Activated naive CD4-positive, alpha-beta T cell treated with anti-CD3 and anti-CD28 coated beads, Interleukin-2, amount 50 U/mL, for 24 hours (primary cell): ENCODE results near the gene GHITM.
"Not testable (repeated sequence)": the region's sequence is repeated elsewhere in the genome, so short reads cannot be mapped to it uniquely, and the experiment has no call there.

Experiments
- H3K27ac Mint-ChIP-seq: one replicate; pipeline ENCODE4 v1.8.0; 2021; ENCODE audit warnings: mild to moderate bottlenecking, mixed read lengths
- H3K27me3 Mint-ChIP-seq: one replicate; pipeline ENCODE4 v1.8.0; 2021; ENCODE audit warnings: mixed read lengths
- H3K36me3 Mint-ChIP-seq: one replicate; pipeline ENCODE4 v1.8.0; 2021; ENCODE audit warnings: mixed read lengths
- H3K4me1 Mint-ChIP-seq: one replicate; pipeline ENCODE4 v1.8.0; 2021; ENCODE audit warnings: mixed read lengths
- H3K4me3 Mint-ChIP-seq: one replicate; pipeline ENCODE4 v1.8.0; 2021; ENCODE audit warnings: mild to moderate bottlenecking, mixed read lengths
- H3K9me3 Mint-ChIP-seq: one replicate; pipeline ENCODE4 v1.8.0; 2021; ENCODE audit warnings: mixed read lengths

GHITM gene

DNA sequence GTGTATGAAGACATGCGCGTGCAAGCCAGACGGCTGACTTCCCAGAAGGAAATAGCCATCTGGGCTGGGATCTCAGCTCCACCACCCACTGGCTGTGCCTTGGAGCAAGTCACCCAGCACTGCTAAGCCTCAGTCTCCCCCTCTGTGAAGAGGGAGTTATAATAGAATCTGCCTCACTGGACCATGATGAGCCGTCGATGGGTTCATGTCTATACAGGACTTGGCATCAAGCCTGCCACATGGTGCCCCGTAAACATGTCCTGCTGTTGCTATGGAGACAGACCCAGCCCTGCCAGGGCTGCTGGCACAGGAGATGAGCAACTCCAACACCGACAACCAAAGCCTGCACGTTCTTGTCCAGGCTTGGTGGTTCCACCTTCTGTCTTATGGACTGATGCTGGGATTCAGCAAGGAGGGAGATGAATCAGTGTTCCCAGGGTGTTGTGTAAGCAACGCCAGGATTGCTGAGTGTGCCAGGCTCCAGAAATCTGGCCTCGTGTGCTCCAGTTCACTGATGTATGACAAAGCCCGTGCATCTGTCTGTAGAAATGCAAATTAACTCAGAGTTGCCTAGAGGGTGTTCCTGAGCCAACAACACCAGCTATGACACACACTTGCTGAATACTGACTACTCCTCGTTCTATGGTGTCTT, 39.9 kb downstream of the GHITM start:
- Mint-ChIP-seq H3K9me3 (no peaks in the 10 kb centered on the region), H3K27ac (no peak overlapping the region), H3K4me3 (no peak overlapping the region), H3K4me1 (peaks cover 7% of the 10 kb centered on the region), H3K36me3 (no peaks in the 10 kb centered on the region), H3K27me3 (no peaks in the 10 kb centered on the region)

DNA sequence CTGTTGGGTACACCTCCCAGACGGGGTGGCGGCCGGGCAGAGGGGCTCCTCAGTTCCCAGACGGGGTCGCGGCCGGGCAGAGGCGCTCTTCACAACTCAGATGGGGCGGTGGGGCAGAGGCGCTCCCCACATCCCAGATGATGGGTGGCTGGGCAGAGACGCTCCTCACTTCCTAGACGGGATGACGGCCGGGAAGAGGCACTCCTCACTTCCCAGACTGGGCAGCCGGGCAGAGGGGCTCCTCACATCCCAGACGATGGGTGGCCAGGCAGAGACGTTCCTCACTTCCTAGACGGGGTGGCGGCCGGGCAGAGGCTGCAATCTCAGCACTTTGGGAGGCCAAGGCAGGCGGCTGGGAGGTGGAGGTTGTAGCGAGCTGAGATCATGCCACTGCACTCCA, 41.1 kb downstream of the GHITM start:
- not testable (repeated sequence) for H3K27me3 Mint-ChIP-seq, H3K9me3 Mint-ChIP-seq, H3K4me1 Mint-ChIP-seq, H3K4me3 Mint-ChIP-seq, H3K27ac Mint-ChIP-seq, H3K36me3 Mint-ChIP-seq

DNA sequence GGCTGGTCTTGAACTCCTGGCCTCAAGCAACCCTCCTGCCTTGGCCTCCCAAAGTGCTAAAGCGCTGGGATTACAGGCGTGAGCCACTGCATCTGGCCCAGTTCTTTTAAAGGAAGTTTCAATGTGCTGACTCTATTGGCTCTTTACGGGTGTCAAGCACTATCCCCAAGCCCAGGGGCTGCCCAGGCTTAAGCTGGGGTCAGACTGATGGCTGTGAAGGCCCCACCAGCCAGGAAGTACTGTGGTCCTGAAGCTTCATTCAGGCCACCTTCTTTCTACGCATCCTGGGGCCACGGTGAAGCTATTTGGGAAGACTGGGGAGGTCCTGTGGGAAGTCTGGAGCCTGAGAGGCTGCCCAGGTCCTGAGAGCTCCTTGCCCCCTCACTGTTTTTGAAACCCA, 42.3 kb downstream of the GHITM start:
- Mint-ChIP-seq H3K36me3 (no peaks in the 10 kb centered on the region), H3K27me3 (no peaks in the 10 kb centered on the region), H3K27ac (no peak overlapping the region), H3K9me3 (no peaks in the 10 kb centered on the region), H3K4me1 (peaks cover 4% of the 10 kb centered on the region), H3K4me3 (no peak overlapping the region)

DNA sequence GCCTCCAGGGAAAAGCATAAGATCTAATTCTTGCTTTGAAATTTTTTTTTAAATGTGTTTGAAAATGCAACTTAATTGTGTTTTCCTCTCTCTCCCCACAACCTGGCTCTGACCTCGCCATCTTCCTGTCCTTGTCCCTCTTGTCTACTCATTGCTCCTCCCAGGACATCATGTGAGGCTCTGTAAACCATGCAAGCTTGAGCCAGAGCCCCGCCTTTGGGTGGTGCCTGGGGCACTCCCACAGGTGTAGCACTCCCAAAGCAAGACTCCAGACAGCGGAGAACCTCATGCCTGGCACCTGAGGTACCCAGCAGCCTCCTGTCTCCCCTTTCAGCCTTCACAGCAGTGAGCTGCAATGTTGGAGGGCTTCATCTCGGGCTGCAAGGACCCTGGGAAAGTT, 45.2 kb downstream of the GHITM start:
- Mint-ChIP-seq H3K4me3 (no peak overlapping the region), H3K4me1 (no peaks in the 10 kb centered on the region), H3K27me3 (no peaks in the 10 kb centered on the region)

DNA sequence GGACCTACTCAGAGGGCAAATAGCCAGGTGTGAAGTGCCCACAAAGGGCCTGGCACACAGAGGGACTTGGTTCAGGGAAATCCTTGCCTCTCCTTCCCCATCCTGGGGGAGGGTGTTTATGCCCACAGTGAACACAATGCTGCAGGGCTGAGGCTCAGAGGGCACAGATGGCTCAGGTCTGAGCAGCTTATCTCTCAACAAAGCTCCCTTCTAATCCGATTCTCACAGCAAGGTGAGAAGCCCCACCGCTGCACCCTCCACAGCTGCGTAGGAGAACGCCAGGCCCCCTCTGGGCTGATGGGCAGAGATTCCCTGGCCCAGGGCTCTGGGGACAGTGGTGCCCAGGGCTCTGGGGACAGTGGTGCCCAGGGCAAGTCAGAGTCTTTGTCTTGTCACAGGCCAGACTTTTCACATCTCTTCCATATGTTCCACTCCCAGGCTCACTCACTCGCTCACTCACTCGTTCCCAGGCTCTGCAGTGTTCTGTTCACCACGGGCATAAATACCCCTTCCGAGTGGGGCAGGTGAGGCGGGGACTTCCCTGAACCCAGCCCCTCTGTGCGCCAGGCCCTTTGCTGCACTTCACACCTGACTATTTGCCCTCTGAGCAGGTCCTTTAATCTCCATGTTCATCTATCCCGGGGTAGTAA, 46.3 kb downstream of the GHITM start:
- H3K4me1 Mint-ChIP-seq = peaks cover 5% of the 10 kb centered on the region
- H3K27me3 Mint-ChIP-seq = no peaks in the 10 kb centered on the region
- H3K27ac Mint-ChIP-seq = no peak overlapping the region
- no peak overlapping the region for H3K4me3 Mint-ChIP-seq
- H3K36me3 Mint-ChIP-seq = no peaks in the 10 kb centered on the region
- H3K9me3 Mint-ChIP-seq = no peaks in the 10 kb centered on the region

More for the DNA sequence above, 45.2 kb downstream of the GHITM start:
- H3K9me3 Mint-ChIP-seq = no peaks in the 10 kb centered on the region
- H3K36me3 Mint-ChIP-seq = no peaks in the 10 kb centered on the region
- no peak overlapping the region for H3K27ac Mint-ChIP-seq

DNA sequence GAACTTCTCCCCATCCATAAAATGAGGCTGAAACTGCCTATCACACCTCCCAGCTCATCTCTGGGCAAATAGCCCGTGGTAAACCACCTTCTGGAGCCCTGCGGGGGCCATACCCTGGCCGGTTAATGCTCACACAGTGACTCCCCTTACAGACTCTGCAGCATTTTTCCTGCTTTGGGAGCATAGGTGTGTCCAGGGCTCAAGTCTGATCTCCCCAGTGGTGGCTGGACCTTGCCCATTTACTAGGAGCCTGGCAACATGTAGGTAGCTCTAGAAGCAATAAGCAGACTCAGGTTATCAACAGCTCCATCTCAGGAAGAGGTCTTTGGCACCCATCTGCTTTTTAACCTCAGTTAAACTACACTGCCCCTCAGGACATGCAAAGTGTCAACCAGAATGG, 49.5 kb downstream of the GHITM start:
- Mint-ChIP-seq H3K4me1 (peaks cover 13% of the 10 kb centered on the region), H3K4me3 (no peak overlapping the region), H3K27ac (no peak overlapping the region), H3K9me3 (no peaks in the 10 kb centered on the region), H3K36me3 (no peaks in the 10 kb centered on the region), H3K27me3 (peaks cover 2% of the 10 kb centered on the region)

DNA sequence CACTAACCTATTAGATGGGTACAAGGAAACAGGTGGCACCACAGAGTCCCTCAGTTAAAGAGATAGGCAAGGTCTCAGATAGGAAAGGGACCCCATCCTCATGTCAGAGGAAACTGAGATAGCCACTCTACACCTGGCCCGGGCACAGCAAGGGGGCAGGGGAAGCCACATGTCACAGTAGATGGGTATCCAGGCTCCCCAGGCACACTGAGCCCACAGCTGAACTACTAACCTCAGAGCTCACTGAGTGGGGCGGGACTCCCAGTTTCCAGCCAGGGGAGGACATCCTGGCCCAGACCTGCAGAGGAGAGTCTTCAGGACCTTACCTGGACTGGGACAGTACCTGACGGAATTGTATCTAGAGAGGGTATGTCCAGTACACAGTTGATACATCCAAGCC, 51.3 kb downstream of the GHITM start:
- H3K27ac Mint-ChIP-seq = no peak overlapping the region

DNA sequence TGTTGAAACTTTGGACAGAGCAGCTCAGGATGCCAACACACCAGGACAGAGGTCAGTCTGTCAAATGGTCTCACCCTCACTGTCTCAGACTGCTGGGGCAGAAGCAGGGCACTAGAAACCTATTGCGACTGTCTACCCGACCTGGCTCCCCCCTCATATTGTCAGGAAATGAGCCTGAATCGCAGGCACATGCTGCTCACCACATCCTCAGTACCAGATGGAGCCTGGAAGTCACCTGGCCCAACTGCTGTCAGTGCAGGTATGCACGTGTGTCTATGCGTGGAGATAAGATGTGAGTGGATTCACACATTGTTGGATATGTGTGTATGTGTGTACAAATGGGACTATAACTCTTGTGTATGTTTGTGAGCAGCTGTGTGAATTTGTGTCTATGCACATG, 51.8 kb downstream of the GHITM start:
- Mint-ChIP-seq H3K27me3 (peaks cover 9% of the 10 kb centered on the region), H3K36me3 (no peaks in the 10 kb centered on the region), H3K4me3 (no peak overlapping the region), H3K27ac (no peak overlapping the region), H3K9me3 (no peaks in the 10 kb centered on the region), H3K4me1 (peaks cover 20% of the 10 kb centered on the region)

More for the DNA sequence above, 51.3 kb downstream of the GHITM start:
- Mint-ChIP-seq H3K4me1 (peaks cover 18% of the 10 kb centered on the region), H3K9me3 (no peaks in the 10 kb centered on the region), H3K27me3 (peaks cover 6% of the 10 kb centered on the region), H3K4me3 (no peak overlapping the region), H3K36me3 (no peaks in the 10 kb centered on the region)

DNA sequence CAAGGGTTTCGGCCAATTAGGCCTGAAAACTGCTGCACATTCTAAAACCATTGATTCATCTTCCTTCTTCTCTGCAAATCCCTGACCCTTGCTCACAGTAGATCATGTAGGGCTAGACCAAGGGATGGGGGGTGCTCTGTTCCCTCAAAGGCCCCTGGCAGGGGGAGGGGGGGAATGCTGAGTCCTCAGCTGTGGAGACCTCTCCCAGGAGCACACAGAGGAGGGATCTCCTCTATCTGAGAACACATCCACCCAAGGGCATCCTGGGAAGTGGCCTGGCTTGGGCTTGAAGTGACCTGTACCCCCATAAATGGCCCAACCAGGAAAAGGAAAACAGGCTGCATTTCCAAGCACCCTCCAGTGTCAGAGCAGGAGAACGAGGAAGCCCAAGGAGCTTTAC, 54.0 kb downstream of the GHITM start:
- no peak overlapping the region for H3K27ac Mint-ChIP-seq
- H3K4me1 Mint-ChIP-seq = peaks cover 20% of the 10 kb centered on the region
- H3K27me3 Mint-ChIP-seq = peaks cover 16% of the 10 kb centered on the region
- H3K4me3 Mint-ChIP-seq = no peak overlapping the region
- H3K9me3 Mint-ChIP-seq = no peaks in the 10 kb centered on the region
- no peaks in the 10 kb centered on the region for H3K36me3 Mint-ChIP-seq

DNA sequence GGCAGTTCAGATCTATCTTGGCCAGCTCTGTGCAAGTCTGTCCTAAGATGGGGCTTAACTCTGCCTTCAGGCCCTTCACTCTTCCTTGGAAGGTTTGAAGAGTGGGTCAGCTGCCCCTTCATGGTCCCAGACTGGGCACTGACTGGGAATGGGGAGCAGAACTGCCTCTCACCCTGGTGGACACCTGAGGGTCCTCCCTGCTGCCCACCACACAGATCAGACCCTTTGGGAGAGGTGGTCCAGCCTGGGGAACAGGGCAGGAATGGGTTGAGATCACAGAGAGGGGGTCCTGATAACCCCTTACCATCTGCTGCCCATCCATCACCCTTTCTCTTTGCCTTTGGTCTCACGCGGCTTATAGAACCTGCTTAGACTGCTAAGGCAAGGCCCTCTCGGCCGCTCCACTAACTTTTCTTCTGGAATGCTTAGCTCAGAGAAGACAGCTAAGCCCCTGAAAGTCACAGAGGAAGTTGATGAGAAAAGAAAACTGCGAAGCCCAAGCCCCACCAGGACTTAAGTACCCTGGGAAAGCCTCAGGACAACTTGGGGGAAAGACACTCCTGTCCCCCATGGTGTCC, 54.6 kb downstream of the GHITM start:
- H3K4me1 Mint-ChIP-seq = peaks cover 20% of the 10 kb centered on the region
- no peaks in the 10 kb centered on the region for H3K9me3 Mint-ChIP-seq
- H3K36me3 Mint-ChIP-seq = no peaks in the 10 kb centered on the region
- no peak overlapping the region for H3K4me3 Mint-ChIP-seq
- H3K27me3 Mint-ChIP-seq = peaks cover 20% of the 10 kb centered on the region
- no peak overlapping the region for H3K27ac Mint-ChIP-seq

DNA sequence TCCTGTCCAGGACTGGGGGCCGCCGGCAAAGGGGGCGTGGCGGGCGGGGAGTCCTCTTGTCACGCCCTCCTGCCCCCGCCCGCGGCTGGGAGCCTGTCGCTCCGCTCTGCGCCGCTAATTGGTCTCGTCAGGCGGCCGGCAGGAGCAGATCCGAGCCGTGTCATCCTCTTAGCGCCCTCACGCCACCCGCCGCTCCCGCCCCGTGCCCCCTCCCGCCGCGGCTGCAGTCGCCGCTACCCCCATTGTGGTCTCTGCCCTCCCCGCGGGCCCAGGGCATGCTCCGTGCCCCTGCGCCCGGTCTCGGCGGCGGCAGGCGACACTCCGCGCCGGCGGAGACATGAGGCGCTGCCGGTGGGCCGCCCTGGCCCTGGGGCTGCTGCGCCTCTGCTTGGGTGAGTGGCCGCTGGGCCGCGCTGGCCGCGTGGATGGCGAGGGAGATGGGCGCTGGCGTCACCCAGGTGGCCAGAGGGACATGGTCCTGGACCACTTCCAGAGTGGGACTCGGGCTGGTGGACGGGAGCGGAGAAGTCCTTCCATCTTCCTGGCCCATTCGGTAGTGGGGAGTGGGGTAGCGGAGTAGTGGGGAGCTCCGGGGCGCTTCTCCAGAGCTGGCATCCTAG, 55.2 kb downstream of the GHITM start, which contains the start of gene CDHR1:
Gene CDHR1 (plus strand): TSS at position 114 of the 620 bp plus-strand sequence. CDS start 224 bp downstream, at position 338.
- Mint-ChIP-seq H3K36me3 (no peaks in the 10 kb centered on the region), H3K4me3 (peak within 1 kb of the TSS; percentile 47), H3K27ac (no peak within 1 kb of the TSS), H3K9me3 (no peaks in the 10 kb centered on the region), H3K27me3 (peaks cover 20% of the 10 kb centered on the region), H3K4me1 (peaks cover 20% of the 10 kb centered on the region)

DNA sequence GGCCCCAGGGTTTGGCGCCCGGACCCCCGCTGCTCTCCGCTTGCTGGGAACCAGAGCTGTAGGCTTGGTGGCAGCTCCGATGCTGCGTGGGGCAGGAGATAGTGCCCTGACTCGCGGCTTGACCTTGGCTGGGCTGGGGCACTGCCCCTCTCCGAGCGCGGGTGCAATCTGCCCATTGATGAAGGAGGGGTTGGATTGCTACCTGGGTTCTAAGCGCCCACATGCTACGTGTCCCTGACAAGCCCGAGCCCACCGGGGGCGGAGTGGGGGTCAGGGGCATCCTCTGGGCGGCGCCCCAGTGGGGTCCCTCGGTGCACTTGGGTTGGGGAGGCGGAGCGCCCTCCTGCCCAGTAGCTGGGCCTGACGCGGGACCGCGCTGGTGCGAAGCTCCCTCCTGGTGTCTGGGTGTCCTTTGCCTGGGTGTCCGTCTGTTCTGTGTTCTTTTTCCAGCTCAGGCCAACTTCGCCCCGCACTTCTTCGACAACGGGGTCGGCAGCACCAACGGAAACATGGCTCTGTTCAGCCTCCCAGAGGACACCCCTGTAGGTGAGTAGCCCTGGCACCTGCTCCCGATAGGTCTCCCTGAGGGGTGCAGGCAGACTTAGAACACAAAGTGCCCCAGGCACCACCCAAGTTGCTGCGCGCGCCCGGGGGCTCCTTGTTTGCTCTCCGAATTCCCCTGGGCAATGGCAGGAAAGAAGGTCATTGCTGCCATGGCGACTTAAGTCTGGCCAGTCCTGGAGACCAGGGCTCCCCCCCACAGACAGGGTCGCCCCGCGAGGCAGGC, 55.9 kb downstream of the GHITM start:
- Mint-ChIP-seq H3K4me3 (peak overlapping the region; percentile 47), H3K36me3 (no peaks in the 10 kb centered on the region), H3K4me1 (peaks cover 19% of the 10 kb centered on the region), H3K27ac (no peak overlapping the region), H3K27me3 (peaks cover 20% of the 10 kb centered on the region), H3K9me3 (no peaks in the 10 kb centered on the region)

DNA sequence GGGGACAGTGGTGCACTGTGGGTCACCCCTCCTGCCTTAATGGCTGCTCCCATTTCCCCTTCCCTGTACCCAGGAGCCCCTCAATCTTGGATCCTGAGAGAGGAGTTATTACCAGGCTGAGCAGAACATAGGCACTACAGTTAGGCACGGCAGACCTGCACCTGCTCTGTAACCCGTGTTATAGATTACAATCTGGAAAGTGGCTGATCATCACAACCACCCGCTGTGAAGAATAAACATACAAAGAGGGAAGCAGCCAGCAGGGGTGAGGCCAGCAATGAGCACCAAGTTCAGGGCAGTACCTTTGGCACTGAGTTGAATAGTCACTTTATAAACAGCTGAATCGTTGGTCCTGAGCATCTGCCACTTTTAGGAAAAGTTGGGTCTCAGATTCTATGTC, 56.8 kb downstream of the GHITM start:
- H3K27ac Mint-ChIP-seq = no peak overlapping the region
- H3K4me1 Mint-ChIP-seq = peaks cover 12% of the 10 kb centered on the region
- peak overlapping the region; percentile 47 for H3K4me3 Mint-ChIP-seq
- H3K9me3 Mint-ChIP-seq = no peaks in the 10 kb centered on the region
- no peaks in the 10 kb centered on the region for H3K36me3 Mint-ChIP-seq
- peaks cover 20% of the 10 kb centered on the region for H3K27me3 Mint-ChIP-seq

DNA sequence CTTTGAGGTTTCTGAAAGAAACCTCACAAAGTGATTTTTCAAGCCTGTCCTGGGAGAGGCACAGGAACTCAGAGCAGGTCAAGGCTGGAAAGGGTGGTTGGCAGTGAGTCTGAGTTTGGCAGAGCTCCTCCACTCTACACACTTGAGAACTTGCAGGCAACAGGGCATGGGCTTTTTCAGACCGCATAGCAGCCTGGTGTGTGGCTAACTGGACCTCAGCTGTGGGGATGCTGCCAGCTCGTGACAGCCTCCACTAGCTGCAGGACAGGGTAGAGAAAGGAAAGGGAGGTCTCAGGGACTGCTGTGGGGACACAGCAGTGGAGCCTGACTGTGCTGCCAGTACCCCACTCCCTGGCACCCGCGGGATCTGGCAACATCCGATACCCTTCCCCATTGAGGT, 57.6 kb downstream of the GHITM start:
- Mint-ChIP-seq H3K4me1 (peaks cover 7% of the 10 kb centered on the region), H3K9me3 (no peaks in the 10 kb centered on the region), H3K4me3 (no peak overlapping the region), H3K27me3 (peaks cover 20% of the 10 kb centered on the region), H3K27ac (no peak overlapping the region), H3K36me3 (no peaks in the 10 kb centered on the region)

DNA sequence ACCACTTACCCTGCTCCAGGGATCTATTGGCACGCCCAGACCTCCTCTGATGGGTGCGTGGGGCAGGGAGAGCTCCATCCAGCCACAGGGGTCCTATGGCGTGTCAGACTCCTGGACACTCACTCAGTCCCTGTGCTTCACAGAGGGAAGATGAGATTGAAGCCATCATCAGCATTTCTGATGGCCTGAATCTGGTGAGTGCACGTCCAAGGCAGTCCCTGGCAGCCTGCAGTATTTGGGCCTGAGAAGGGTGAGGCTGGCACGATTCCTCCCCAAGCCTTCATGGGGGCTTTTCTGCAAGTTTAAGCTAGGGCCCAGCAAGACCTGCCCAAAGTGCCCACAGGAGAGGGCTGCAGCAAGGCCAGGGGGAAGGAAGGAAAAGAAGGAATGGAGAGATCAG, 58.3 kb downstream of the GHITM start:
- H3K27me3 Mint-ChIP-seq = peaks cover 17% of the 10 kb centered on the region
- H3K4me1 Mint-ChIP-seq = peaks cover 7% of the 10 kb centered on the region
- no peak overlapping the region for H3K4me3 Mint-ChIP-seq
- no peak overlapping the region for H3K27ac Mint-ChIP-seq
- no peaks in the 10 kb centered on the region for H3K36me3 Mint-ChIP-seq
- no peaks in the 10 kb centered on the region for H3K9me3 Mint-ChIP-seq
